ENCODE measurements around the gene PPT2. TPM values are rescaled to one million over a fixed set of nuclear protein-coding genes. Genes with fewer than 3 reads are reported as not detected.

PPT2 gene
- total and polyA plus RNA-seq, 2 of the 13 experiments (the other 11 are each of a cell fraction or from before 2014, with no cell fraction given), result 39.2 to 61.8 TPM

DNA sequence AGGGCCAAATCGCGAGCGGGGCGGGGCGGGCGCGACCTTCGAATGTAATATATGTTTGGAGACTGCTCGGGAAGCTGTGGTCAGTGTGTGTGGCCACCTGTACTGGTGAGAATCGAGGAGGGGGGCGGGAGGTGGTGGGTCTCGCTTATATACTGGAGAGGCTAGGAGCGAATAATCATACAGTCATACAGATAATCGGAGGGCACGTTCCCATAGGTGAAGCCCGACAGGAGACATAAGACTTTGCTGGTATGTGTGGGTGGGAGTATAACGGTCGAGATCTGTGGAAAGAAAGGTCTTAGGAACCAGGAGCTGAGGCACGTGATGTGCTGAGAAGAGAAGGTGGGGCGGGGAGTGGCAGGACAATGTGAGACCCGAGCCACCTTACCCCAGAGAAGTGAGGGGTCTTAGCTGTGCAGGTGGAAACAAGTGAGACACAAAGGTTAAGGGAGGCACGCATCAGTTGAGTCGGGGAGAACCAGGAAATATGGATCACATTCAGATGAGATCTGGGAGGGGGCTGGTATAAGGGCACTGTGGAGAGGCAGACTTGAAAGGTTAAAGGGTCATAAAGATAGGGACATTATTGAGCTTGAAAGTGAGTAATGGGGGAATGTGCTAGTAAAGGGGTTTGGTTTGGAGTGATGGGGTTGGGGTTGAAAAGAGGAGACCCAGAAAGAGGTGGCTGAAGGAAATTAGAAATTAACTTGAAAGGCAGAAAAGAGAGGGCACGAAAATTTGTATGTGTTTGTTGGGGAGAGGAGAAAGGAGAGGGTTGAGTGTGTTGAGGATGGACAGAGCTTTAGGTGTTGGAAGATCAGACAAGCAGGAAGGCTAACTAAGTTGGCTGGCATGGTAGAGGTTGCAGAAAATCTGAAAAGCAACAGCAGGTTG lies 24.9 kb downstream of the PPT2 start (continued):
- TF ChIP-seq ZNF142 (CRISPR knock-in tag; IDR thresholded peaks at IDR 0.05) (0 out of 2 replicates have a peak, but pooled peaks have one; percentile 52), SALL2 (CRISPR knock-in tag; IDR thresholded peaks at IDR 0.05) (peak; percentile 49; the same call in 1 of the 2 replicates), SIN3A (IDR thresholded peaks at IDR 0.05; ENCODE audit: borderline replicate concordance, low read depth, low read length) (peak; percentile 34; the same call in 1 of the 2 replicates), MAX (IDR thresholded peaks at IDR 0.05) (peak; percentile 30; the same call in 1 of the 2 replicates), CHCHD3 (CRISPR knock-in tag; IDR thresholded peaks at IDR 0.05) (no peak), GATAD1 (CRISPR knock-in tag; IDR thresholded peaks at IDR 0.05) (peak; percentile 6; the same call in 1 of the 2 replicates), MXD4 (CRISPR knock-in tag; IDR thresholded peaks at IDR 0.05) (peak; percentile 56), ZMYM4 (CRISPR knock-in tag; IDR thresholded peaks at IDR 0.05) (peak; percentile 3; the same call in 1 of the 2 replicates), ZC3H13 (CRISPR knock-in tag; IDR thresholded peaks at IDR 0.05) (0 out of 2 replicates have a peak, but pooled peaks have one; percentile 53), ZKSCAN8 (CRISPR knock-in tag; IDR thresholded peaks at IDR 0.05; ENCODE audit: borderline replicate concordance) (no peak)
- TF ChIP-seq, protein P1, sequence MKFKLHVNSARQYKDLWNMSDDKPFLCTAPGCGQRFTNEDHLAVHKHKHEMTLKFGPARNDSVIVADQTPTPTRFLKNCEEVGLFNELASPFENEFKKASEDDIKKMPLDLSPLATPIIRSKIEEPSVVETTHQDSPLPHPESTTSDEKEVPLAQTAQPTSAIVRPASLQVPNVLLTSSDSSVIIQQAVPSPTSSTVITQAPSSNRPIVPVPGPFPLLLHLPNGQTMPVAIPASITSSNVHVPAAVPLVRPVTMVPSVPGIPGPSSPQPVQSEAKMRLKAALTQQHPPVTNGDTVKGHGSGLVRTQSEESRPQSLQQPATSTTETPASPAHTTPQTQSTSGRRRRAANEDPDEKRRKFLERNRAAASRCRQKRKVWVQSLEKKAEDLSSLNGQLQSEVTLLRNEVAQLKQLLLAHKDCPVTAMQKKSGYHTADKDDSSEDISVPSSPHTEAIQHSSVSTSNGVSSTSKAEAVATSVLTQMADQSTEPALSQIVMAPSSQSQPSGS (CRISPR knock-in tag; IDR thresholded peaks at IDR 0.05), result 0 out of 2 replicates have a peak, but pooled peaks have one; percentile 23
- TF ChIP-seq, protein P2, sequence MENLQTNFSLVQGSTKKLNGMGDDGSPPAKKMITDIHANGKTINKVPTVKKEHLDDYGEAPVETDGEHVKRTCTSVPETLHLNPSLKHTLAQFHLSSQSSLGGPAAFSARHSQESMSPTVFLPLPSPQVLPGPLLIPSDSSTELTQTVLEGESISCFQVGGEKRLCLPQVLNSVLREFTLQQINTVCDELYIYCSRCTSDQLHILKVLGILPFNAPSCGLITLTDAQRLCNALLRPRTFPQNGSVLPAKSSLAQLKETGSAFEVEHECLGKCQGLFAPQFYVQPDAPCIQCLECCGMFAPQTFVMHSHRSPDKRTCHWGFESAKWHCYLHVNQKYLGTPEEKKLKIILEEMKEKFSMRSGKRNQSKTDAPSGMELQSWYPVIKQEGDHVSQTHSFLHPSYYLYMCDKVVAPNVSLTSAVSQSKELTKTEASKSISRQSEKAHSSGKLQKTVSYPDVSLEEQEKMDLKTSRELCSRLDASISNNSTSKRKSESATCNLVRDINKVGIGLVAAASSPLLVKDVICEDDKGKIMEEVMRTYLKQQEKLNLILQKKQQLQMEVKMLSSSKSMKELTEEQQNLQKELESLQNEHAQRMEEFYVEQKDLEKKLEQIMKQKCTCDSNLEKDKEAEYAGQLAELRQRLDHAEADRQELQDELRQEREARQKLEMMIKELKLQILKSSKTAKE (CRISPR knock-in tag; IDR thresholded peaks at IDR 0.05; ENCODE audit: borderline replicate concordance), result 0 out of 2 replicates have a peak, but pooled peaks have one; percentile 22
